ENCODE results near the gene CASP9.

The CASP9 gene

GRCh38 chr1:15445390-15446122, 78.5 kb downstream of the CASP9 start:
- DNase-seq (ENCODE audit: low spot score) = no peak

- DNase-seq (ENCODE audit: low spot score) = no peak
Observed at GRCh38 chr1:15444468-15445389, 79.3 kb downstream of the CASP9 start.

GRCh38 chr1:15443281-15443680, 80.7 kb downstream of the CASP9 start:
- DNase-seq (ENCODE audit: low spot score) = no peak

GRCh38 chr1:15442759-15443158, 81.3 kb downstream of the CASP9 start:
- DNase-seq (ENCODE audit: low spot score) = no peak

GRCh38 chr1:15442119-15442518, 81.9 kb downstream of the CASP9 start:
- DNase-seq (ENCODE audit: low spot score) = no peak
